Gastrocnemius medialis (tissue), 4 donors: Measurements from ENCODE around the gene DRD3.

ENCODE experiments used
- CTCF ChIP-seq, 5 experiments: fragments of 450-650 bp in 3 of 5; fragments of 200-600 bp in 2 of 5; sonication (generic) in 2 of 5; IDR thresholded peaks in 4 of 5; conservative IDR thresholded peaks in 1 of 5; 1 replicate in 4 of 5; 2 replicates in 1 of 5; pipeline ENCODE4 v1.5.1; 2016 to 2019; ENCODE audit warnings: antibody characterized with exemption in 5 of 5, mild to moderate bottlenecking in 3 of 5, moderate library complexity in 3 of 5
- POLR2A ChIP-seq, 2 donors: fragments of 450-650 bp; IDR thresholded peaks; one replicate each; pipeline ENCODE4 v1.6.1; 2017; ENCODE audit warnings: antibody characterized with exemption in 2 of 2, mild to moderate bottlenecking in 2 of 2, moderate library complexity in 2 of 2

- TF ChIP-seq CTCF (IDR thresholded peaks at IDR 0.05 in 4 of 5, conservative IDR thresholded peaks at IDR 0.05 in 1 of 5) (no peak), POLR2A (IDR thresholded peaks at IDR 0.05) (no peak)
Measured at GRCh38 chr3:114171677-114172076, 7.2 kb downstream of the DRD3 start.
